K562 (cell line): ENCODE measurements around the gene ICAM3. TPM values are rescaled to one million over a fixed set of nuclear protein-coding genes. Genes with fewer than 3 reads are reported as not detected.

ENCODE experiments used
- ATF7 ChIP-seq: fragments of 450-650 bp; IDR thresholded peaks from 2 replicates; pipeline ENCODE4 v1.7.1; 2014; ENCODE audit warnings: mild to moderate bottlenecking, moderate library complexity
- CREM ChIP-seq: IDR thresholded peaks from 2 replicates; pipeline ENCODE4 v1.6.1; 2014; ENCODE audit warnings: antibody characterized with exemption, low read depth
- FOXP1 ChIP-seq: sonication (generic); formaldehyde crosslinking; IDR thresholded peaks from 2 replicates; pipeline ENCODE4 v1.8.0; 2022; ENCODE audit warnings: mild to moderate bottlenecking, missing genetic modification reagents
- POLR2AphosphoS5 ChIP-seq: IDR thresholded peaks from 2 replicates; pipeline ENCODE4 v1.6.1; 2011; ENCODE audit warnings: mild to moderate bottlenecking, low read depth, low read length, moderate library complexity; ENCODE audit not compliant: control insufficient read depth, insufficient read depth
- PTTG1 ChIP-seq: fragments of 450-650 bp; IDR thresholded peaks from 2 replicates; pipeline ENCODE4 v1.6.1; 2016; ENCODE audit warnings: low read depth, mild to moderate bottlenecking, missing genetic modification characterization, missing compliant biosample characterization
- RUNX1 ChIP-seq: sonication (generic); IDR thresholded peaks from 2 replicates; pipeline ENCODE4 v1.6.1; 2016; ENCODE audit warnings: antibody characterized with exemption, low read depth
- SAP30 ChIP-seq: fragments of 200-600 bp; sonication (generic); IDR thresholded peaks from 2 replicates; pipeline ENCODE4 v1.6.1; 2012; ENCODE audit warnings: borderline replicate concordance, low read depth, mild to moderate bottlenecking, moderate library complexity, low read length, control low read depth, inconsistent platforms; ENCODE audit not compliant: insufficient read depth, poor library complexity, severe bottlenecking
- STAG1 ChIP-seq: sonication (generic); formaldehyde crosslinking; IDR thresholded peaks from 2 replicates; pipeline ENCODE4 v1.5.0; 2020; ENCODE audit warnings: missing genetic modification reagents, borderline replicate concordance
- SUPT5H ChIP-seq: fragments of 450-650 bp; IDR thresholded peaks from 2 replicates; pipeline ENCODE4 v1.6.1; 2016
- TAF1 ChIP-seq: IDR thresholded peaks from 2 replicates; pipeline ENCODE4 v1.6.1; 2011; ENCODE audit warnings: mild to moderate bottlenecking, low read length, moderate library complexity; ENCODE audit not compliant: insufficient read depth, control insufficient read depth, severe bottlenecking; ENCODE audit errors: extremely low read depth
- TAF15 ChIP-seq: fragments of 200-400 bp; formaldehyde crosslinking; IDR thresholded peaks from 2 replicates; pipeline ENCODE4 v1.6.1; 2017; ENCODE audit warnings: mild to moderate bottlenecking, low read depth, low read length, moderate library complexity
- WHSC1 ChIP-seq: IDR thresholded peaks from one replicate; pipeline ENCODE4 v1.6.1; 2012; ENCODE audit warnings: low read length, control low read depth, inconsistent platforms
- ZNF584 ChIP-seq: fragments of 200-800 bp; sonication (Bioruptor generic); IDR thresholded peaks from 2 replicates; pipeline ENCODE4 v1.6.1; 2016; ENCODE audit warnings: low read depth, mild to moderate bottlenecking, missing genetic modification characterization, missing compliant biosample characterization
- ZNF75A ChIP-seq: fragments of 450-650 bp; formaldehyde crosslinking; IDR thresholded peaks from 2 replicates; pipeline ENCODE4 v1.4.0; 2020; ENCODE audit warnings: mild to moderate bottlenecking
- ZNF780A ChIP-seq: fragments of 250-450 bp; sonication (Bioruptor Pico); IDR thresholded peaks from 2 replicates; pipeline ENCODE4 v1.5.0; 2021; ENCODE audit warnings: mild to moderate bottlenecking
- ZSCAN32 ChIP-seq: fragments of 450-650 bp; formaldehyde crosslinking; IDR thresholded peaks from 2 replicates; pipeline ENCODE4 v1.4.0; 2020; ENCODE audit warnings: mild to moderate bottlenecking, moderate library complexity
- polyA plus RNA-seq, 8 experiments: library from polyadenylated mRNA; depleted of rRNA in 4 of 8; stranded (reverse) in 5 of 8; unstranded in 3 of 8; fragments of >200 nt; fragmentation: Nextera tagmentation in 2 of 8; fragmentation: Illumina TruSeq in 1 of 8; extraction: Ambion mirVana in 2 of 8; extraction: Trizol in 1 of 8; gene quantifications; 2 replicates each; pipeline versions ENCODE4 v1.2.1 to v1.2.3, GENCODE V29; 2011 to 2014; ENCODE audit warnings: inconsistent platforms in 1 of 8, missing spikeins in 1 of 8
- total RNA-seq, 7 experiments: library from RNA; depleted of rRNA in 6 of 7; stranded (reverse); fragments of >200 nt in 6 of 7; fragmentation: Illumina TruSeq in 2 of 7; extraction: Trizol in 2 of 7; gene quantifications; 2 replicates each; pipeline versions ENCODE4 v1.2.1 to v1.2.3, GENCODE V29; 2011 to 2021; ENCODE audit warnings: low replicate concordance in 1 of 7
- TF ChIP-seq, protein P1 (sequence below): fragments of 450-650 bp; formaldehyde crosslinking; conservative IDR thresholded peaks from 2 replicates; pipeline ENCODE4 v1.4.0; 2022; ENCODE audit warnings: mild to moderate bottlenecking, missing genetic modification characterization
- TF ChIP-seq, protein P2 (sequence below): fragments of 450-650 bp; formaldehyde crosslinking; IDR thresholded peaks from 2 replicates; pipeline ENCODE4 v1.4.0; 2020; ENCODE audit warnings: mild to moderate bottlenecking, moderate library complexity
- TF ChIP-seq, protein P3 (sequence below): fragments of 150-350 bp; IDR thresholded peaks from 2 replicates; pipeline ENCODE4 v1.6.1; 2014; ENCODE audit warnings: low read depth, mild to moderate bottlenecking, low read length, borderline replicate concordance
- TF ChIP-seq, protein P4 (sequence below): fragments of 250-450 bp; sonication (Bioruptor Pico); IDR thresholded peaks from 2 replicates; pipeline ENCODE4 v1.8.0; 2021; ENCODE audit warnings: borderline replicate concordance, mild to moderate bottlenecking, moderate library complexity; ENCODE audit not compliant: poor library complexity, severe bottlenecking

ICAM3 gene
- total and polyA plus RNA-seq, 9 of the 15 experiments (the other 6 are each of a cell fraction or from before 2014, with no cell fraction given): 6.5 to 39.5 (median 24.2) TPM

DNA sequence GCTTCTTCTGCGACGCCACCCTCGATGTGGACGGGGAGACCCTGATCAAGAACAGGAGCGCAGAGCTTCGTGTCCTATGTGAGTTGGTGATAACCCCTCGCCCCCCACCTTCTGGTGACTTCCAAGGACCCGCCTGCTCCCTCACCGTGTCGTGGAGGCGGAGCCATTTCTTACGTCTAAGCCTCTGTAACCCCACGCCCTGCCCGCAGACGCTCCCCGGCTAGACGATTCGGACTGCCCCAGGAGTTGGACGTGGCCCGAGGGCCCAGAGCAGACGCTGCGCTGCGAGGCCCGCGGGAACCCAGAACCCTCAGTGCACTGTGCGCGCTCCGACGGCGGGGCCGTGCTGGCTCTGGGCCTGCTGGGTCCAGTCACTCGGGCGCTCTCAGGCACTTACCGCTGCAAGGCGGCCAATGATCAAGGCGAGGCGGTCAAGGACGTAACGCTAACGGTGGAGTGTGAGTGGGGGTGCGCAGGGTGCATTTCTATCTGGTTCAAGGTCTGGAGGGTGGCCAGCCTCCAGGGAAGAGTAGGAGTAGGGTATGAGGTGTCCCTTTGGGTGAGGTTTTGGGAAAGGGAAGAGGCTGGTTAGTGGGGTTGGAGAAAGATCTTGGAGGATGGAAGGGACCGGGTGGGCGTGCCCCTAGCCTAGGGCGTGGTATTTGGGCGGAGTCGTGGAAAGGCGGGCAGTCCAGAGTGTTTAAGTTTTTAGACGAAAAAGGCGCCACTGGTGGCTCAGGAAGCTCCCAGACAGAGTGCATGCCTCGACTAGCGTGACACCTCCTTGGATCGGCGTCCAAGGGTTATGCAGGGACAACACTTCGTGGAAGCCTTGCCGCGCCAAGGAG is 46.4 kb downstream of the ICAM3 start (continued):
- TF ChIP-seq, protein P1, sequence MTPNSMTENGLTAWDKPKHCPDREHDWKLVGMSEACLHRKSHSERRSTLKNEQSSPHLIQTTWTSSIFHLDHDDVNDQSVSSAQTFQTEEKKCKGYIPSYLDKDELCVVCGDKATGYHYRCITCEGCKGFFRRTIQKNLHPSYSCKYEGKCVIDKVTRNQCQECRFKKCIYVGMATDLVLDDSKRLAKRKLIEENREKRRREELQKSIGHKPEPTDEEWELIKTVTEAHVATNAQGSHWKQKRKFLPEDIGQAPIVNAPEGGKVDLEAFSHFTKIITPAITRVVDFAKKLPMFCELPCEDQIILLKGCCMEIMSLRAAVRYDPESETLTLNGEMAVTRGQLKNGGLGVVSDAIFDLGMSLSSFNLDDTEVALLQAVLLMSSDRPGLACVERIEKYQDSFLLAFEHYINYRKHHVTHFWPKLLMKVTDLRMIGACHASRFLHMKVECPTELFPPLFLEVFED: no peak; the same call in 1 of the 2 replicates
- TF ChIP-seq, protein P2, sequence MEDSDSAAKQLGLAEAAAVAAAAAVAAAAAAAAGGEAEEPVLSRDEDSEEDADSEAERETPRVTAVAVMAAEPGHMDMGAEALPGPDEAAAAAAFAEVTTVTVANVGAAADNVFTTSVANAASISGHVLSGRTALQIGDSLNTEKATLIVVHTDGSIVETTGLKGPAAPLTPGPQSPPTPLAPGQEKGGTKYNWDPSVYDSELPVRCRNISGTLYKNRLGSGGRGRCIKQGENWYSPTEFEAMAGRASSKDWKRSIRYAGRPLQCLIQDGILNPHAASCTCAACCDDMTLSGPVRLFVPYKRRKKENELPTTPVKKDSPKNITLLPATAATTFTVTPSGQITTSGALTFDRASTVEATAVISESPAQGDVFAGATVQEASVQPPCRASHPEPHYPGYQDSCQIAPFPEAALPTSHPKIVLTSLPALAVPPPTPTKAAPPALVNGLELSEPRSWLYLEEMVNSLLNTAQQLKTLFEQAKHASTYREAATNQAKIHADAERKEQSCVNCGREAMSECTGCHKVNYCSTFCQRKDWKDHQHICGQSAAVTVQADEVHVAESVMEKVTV (CRISPR knock-in tag): no peak
- TF ChIP-seq TAF1 (no peak), ATF7 (peak; percentile 87; the same call in 1 of the 2 replicates), POLR2AphosphoS5 (no peak), PTTG1 (tag) (no peak), ZSCAN32 (no peak), STAG1 (CRISPR knock-in tag) (peak; percentile 12; the same call in 1 of the 2 replicates), WHSC1 (no peak), TAF15 (no peak), ZNF584 (CRISPR knock-in tag) (no peak), ZNF75A (CRISPR knock-in tag) (no peak), CREM (0 out of 2 replicates have a peak, but pooled peaks have one; percentile 7), ZNF780A (CRISPR knock-in tag) (no peak), SUPT5H (no peak), RUNX1 (no peak), FOXP1 (0 out of 2 replicates have a peak, but pooled peaks have one; percentile 57), SAP30 (peak; percentile 22)
- TF ChIP-seq, protein P3, sequence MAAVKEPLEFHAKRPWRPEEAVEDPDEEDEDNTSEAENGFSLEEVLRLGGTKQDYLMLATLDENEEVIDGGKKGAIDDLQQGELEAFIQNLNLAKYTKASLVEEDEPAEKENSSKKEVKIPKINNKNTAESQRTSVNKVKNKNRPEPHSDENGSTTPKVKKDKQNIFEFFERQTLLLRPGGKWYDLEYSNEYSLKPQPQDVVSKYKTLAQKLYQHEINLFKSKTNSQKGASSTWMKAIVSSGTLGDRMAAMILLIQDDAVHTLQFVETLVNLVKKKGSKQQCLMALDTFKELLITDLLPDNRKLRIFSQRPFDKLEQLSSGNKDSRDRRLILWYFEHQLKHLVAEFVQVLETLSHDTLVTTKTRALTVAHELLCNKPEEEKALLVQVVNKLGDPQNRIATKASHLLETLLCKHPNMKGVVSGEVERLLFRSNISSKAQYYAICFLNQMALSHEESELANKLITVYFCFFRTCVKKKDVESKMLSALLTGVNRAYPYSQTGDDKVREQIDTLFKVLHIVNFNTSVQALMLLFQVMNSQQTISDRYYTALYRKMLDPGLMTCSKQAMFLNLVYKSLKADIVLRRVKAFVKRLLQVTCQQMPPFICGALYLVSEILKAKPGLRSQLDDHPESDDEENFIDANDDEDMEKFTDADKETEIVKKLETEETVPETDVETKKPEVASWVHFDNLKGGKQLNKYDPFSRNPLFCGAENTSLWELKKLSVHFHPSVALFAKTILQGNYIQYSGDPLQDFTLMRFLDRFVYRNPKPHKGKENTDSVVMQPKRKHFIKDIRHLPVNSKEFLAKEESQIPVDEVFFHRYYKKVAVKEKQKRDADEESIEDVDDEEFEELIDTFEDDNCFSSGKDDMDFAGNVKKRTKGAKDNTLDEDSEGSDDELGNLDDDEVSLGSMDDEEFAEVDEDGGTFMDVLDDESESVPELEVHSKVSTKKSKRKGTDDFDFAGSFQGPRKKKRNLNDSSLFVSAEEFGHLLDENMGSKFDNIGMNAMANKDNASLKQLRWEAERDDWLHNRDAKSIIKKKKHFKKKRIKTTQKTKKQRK: no peak
- TF ChIP-seq, protein P4, sequence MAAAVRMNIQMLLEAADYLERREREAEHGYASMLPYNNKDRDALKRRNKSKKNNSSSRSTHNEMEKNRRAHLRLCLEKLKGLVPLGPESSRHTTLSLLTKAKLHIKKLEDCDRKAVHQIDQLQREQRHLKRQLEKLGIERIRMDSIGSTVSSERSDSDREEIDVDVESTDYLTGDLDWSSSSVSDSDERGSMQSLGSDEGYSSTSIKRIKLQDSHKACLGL (CRISPR knock-in tag): no peak
